Hematopoietic multipotent progenitor cell (in vitro differentiated cells): Measurements from ENCODE around the gene LECT2. TPM values are rescaled to one million over a fixed set of nuclear protein-coding genes. Genes with fewer than 3 reads are reported as not detected.
A peak's percentile ranks its signal among the peaks of the same experiment; 100 is the strongest.

Experiments
- DNase-seq, 3 donors: peaks; one replicate each; pipeline ENCODE4 v3.0.0-alpha.2; 2011 to 2015; ENCODE audit warnings: low read depth in 2 of 3, low spot score in 2 of 3
- total RNA-seq: library from RNA; depleted of rRNA; stranded (reverse); fragments of >200 nt; gene quantifications from one replicate; pipeline ENCODE4 v1.2.3, GENCODE V29; 2012

The LECT2 gene
- total RNA-seq = not detected

DNA sequence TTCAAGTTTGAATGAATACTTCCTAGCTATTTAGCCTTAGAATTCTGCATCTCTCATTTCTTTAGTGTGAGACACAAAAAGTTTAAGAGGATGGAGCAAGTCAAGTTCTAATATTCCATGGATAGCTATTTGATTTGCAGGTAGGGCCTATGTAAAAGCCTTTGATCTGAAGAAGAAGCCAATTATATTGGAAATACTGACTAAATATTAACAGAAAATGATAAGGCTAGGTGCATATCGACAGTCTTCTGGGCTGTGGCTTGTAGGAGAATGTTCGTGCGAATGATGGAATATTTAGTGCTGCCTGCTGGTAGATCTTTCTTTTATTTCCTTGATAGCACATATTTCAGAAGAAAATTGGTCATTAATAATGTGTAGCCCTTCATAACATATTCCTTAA is at the start of gene LECT2:
Gene LECT2, minus strand, starts transcription at position 85 of the 400 bp plus-strand sequence. CDS start 150 bp downstream, outside the sequence.
- no peak for DNase-seq

GRCh38 chr5:136004436-136004835 is 49.7 kb upstream of the LECT2 start:
- DNase-seq = no peak

GRCh38 chr5:136001466-136001981 is 46.7 kb upstream of the LECT2 start:
- no peak for DNase-seq

DNA sequence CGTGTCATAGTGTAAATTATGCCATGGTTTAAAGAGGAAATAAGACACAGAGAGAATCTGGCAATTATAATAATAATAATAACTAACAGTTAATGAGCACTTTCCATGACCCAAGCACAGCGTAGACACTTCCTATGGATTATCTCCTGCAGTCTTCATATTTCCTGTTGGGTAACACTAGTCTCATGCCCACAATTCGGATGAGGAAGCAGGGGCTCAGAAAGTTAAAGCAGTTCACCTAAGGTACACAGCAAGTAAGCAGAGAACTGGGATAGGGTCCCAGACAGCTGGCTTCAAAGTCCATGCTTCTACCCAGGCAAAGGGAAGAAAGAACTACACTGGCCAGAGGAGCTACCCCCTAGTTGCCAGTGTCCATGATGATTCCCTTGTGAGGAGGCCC is 46.1 kb upstream of the LECT2 start:
- DNase-seq = no peak

DNA sequence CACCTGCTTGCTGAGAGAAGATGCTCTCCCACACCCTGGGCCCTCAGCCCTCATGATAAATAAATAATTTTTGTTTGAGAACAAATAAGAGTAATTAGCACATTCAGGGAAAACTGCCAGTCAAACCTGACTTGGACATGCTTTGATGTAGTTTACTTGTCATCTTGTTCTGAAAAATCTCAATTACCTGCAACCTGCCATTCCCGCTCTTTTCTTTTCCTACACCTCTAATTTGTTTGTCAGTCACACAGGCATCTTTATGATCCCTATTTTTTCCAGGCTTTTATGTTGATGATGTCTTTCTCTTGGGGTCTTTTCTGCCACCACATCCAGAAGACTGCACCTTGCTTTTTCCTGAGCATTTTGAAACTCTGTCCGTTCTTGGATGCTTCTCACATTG is 45.4 kb upstream of the LECT2 start:
- no peak for DNase-seq

DNA sequence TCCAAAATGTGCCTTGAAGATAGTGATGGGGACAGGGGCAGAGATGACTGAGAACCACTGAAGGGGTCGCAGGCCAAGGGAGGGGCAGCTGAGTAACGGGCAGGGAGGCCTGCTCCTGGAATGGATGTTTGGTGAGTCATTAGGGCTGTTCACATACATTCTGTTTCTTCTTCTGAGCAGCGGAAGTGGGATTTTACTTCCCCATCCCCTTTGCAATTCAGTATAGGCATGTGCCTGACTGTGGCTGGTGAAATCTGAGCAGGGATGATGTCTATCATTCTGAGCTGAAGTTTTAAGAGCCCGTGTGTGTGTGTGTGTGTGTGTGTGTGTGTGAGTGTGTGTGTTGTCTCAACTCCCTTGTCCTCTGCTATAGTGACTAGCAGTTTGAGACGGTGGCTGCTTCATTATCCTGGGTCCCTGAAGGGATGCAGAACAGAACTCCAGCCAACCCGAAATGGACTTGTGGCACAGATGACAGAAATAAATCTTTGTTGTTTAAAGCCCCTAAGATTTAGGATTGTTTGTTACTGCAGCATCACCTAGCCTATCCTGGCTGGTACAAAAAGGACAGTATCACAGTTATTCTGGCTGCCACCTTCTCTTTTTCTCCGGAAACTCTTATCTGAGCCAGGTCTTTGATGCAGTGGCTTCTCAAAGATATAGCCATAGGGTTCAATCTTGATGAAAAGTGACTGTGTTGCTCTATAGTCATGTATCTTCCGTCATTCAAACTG is 44.8 kb upstream of the LECT2 start:
- DNase-seq = peak in 1 of 3 donors; percentile 25

DNA sequence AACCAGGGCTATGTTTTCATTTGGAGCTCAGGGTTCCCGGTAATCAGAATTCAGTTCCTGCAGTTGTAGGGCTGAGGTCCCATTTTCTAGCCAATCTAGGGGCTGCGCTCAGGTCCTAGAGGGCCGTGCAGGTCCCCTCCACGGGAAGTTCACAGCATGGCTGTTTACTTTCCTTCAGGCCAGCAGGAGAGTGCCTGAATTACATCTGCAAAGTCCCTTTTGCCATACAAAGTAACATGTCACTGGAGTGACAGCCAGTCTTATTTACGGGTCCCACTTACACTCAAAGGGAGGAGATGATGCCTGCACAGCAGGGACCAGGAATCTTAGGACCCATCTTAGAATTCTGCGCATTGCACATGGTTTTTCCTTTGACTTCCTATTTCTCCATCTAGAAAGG is 44.1 kb upstream of the LECT2 start:
- no peak for DNase-seq

DNA sequence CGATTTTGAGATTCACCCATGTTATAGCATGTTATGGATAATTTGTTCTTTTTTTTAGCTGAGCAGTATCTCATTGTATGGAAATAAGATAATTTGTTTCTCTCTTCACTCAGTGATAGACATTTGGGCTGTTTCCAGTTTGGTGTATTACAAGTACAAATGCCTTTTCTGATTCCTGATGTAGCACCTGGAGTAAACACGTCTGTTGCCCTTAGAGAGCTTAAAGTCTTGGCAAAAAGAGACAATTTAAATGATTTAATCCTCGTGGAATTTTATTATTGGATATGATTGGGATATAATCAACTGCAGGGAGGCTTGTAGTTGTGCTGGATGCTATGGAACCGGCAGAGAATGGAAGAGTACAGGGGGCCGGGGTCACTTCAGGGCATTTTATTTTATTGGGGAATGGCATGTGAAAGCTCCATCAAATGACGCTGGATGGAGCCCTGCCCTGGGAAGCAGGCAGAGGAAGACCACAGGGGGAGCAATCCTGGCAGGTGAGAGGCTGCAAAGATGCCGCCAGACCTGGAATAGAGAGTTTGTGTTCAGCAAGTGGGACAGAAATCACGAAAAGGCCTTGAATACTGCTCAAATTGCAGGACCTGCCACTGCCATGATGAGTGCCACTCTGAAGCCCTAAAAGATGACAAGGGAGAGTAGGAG is 43.0 kb upstream of the LECT2 start:
- no peak for DNase-seq

DNA sequence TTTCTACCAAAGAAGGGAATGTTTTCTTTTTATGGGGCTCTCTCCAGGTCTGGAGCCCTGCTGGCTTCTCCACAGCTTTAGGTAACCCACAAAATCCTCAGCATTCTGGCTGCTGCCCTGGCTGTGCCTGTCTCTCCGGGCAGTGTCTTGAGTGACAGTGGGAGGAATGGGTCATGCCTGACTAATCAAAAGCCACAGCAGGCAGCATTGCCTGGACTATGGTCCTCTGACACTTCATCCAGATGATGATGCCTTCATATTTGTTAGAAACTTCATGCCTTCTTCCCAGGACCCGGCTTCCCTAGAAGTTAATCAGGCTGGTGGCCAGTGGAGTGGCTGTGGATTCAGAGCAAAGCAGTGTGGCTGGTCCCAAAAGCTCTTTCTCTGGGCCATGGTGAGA is 41.8 kb upstream of the LECT2 start:
- DNase-seq = no peak

GRCh38 chr5:135995976-135996375 is 41.2 kb upstream of the LECT2 start:
- DNase-seq = no peak

- DNase-seq = no peak
Measured at GRCh38 chr5:135993880-135994636, 39.3 kb upstream of the LECT2 start.

GRCh38 chr5:135993335-135993879 is 38.6 kb upstream of the LECT2 start:
- DNase-seq = no peak

DNA sequence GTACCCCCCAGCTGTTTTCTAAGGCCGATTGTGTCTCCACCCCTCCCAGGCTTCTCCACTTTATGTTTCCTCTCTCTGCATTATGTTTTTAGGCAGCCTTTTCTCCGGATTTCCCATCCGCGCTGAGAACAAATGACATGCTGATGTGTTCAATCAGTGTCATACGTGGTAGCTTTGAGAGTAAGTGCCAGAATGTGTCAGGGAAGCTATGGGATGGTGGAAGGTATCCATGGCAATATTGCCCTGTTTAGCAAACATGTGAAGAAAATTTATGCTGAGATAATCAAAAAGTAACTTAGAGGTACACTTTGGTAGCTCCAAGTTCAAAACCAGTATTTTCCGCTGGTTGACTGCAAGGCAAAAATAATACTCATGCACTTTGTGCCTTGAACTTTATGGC is 36.6 kb upstream of the LECT2 start:
- no peak for DNase-seq

DNA sequence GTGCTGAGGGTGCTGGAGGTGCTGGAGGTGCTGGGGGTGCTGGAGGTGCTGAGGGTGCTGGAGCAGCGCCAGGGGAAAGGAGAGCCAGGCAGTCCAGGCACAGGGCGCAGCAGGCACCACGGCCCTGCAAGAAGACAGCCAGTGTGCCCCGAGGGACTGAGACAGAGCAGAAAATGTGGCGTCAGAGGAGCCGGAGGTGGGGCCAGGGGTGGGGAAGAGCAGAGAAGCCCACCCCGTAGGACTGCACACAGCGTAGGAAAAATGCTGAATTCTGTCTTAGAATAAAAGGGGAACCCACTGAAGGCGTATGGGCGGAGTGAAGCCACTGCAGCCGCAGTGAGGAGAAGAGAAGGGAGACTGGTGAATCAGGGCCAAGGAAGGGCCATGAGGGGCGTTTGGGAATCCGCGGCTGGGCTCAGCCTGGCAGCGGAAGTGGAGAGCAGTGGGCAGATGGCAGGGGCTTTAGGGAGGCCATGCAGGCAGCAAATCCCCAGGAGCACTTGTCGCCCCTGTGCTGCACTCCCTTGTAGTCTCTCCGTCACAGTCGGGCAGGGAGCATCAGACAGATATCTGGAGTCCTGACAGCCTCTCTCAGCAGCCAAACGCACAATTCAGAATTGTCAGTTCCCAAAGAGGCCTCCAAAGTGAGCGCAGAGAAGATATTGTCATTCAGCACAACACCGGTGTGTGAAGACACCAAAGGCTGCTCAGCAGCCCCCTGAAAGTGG is 35.9 kb upstream of the LECT2 start:
- peak in 1 of 3 donors; percentile 14 for DNase-seq

GRCh38 chr5:135989686-135990085 is 34.9 kb upstream of the LECT2 start:
- DNase-seq = no peak

DNA sequence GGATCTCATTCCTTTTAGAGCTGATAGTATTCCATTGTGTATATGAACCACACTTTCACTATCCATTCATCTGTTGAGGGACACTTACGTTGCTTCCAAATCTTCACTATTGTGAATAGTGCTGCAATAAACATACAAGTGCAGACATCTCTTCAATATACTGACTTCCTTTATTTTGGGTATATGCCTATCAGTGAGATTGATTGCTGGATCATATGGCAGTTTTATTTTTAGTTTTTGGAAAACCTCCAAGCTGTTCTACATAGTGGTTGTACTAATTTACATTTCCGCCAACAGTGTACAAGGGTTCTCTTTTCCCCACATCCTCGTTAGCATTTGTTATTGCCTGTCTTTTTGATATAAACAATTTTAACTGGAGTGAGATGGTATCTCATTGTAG is 33.8 kb upstream of the LECT2 start:
- DNase-seq = no peak

DNA sequence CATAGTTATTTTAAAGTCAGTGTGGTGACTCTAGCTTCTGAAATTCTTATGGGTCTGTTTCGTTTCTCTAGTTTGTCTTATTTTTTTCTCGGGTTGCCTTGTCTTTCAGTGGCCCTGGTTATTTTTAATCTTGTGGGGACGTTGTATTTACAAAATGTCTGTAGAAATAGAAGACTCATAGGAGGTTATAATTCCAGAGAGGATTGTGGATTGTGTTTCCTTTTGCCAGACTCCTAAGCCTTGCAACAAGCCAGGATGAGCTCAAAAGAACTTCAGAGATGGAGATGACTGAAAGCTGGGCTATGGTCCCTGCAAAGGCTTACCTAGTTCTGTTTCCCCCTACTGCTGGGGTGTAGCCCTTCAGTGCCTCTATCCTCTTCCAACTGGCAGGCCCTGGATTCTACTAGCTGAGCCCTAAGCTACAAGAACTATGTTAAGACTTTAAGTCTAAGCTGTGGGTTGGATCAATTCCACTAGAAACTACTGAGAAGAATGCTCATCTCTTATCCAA is 32.2 kb upstream of the LECT2 start:
- DNase-seq = no peak

- DNase-seq = no peak
Measured at GRCh38 chr5:135986401-135986800, 31.6 kb upstream of the LECT2 start.

GRCh38 chr5:135985951-135986350 is 31.2 kb upstream of the LECT2 start:
- DNase-seq = no peak

DNA sequence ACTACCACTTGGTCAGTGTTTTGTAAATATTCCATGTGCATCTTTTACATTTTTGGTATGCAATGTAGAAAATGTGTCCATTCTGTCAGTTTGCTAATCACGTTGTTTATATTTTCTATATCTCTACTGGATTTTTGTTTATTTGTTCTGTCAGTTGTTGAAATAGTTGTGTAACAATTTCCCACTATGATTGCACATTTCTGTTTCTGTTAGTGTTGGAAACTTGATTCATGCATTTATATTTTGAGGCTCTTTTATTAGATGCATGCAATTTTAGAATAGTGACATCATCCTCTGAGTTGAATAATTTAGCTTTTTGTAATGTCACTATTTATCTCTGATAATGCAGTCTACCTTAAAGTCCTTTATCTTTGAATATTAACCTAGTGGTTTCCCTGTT is 25.8 kb upstream of the LECT2 start:
- no peak for DNase-seq
